Stimulated activated CD8-positive, alpha-beta memory T cell treated with anti-CD3 and anti-CD28 coated beads, Interleukin-7, amount 100 ng/mL, for 48 hours (primary cell): ENCODE results near the gene CNOT11.
"Not testable (repeated sequence)": the region's sequence is repeated elsewhere in the genome, so short reads cannot be mapped to it uniquely, and the experiment has no call there.

ENCODE experiments used
- DNase-seq, 2 donors: peaks; one replicate each; pipeline ENCODE4 v3.0.0-alpha.2; 2020; ENCODE audit warnings: low read depth in 1 of 2; ENCODE audit errors: extremely low read depth in 1 of 2

The CNOT11 gene

DNA sequence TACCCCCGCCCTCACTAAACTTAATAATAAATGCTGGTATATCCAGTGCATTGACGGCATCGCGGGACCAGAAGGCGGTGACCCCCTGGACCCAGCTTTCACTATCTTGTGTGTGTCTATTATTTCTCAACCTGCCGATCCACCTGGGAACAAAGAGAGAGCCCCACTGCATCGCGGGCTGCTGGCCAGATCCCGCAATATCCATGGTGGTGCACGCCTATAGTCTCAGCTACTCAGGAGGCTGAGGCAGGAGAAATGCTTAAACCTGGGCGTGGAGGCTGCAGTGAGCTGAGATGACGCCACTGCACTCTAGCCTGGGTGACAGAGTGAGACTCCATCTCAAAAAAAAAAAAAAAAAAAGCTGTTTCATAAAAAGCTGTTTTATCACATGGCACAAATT lies 7.8 kb upstream of the CNOT11 start:
- DNase-seq, result not testable (repeated sequence)

DNA sequence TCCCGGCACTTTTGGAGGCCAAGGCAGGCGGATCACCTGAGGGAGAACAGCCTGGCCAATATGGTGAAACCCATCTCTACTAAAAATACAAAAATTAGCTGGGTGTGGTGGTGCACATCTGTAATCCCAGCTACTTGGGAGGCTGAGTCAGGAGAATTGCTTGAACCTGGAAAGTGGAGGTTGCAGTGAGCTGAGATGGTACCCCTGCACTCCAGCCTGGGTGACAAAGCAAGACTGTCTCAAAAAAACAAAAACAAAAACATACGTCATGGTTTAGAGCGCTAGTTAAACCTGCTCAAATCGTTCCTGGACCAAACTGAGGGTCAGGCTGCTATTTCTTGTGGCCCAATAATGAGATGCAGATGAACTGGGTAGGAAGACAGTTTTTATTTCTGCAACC lies 7.2 kb upstream of the CNOT11 start:
- not testable (repeated sequence) for DNase-seq

DNA sequence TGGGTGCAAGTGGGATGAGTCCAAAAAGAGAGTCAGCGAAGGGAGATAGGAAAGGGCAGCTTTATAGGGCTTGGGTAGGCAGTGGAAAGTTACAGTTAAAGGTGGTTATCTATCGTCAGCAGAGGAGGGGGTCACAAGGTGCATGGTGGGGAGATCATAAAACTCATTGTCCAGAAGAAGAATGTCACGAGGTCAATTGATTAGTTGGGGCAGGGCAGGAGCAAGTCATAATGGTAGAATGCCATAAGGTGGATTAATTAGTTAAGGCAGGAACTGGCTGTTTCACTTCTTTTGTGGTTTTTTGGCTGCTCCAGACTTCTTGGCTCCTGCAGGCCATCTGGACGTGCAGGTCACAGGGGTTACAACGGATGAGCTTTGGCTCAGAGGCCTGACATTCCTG lies 3.9 kb upstream of the CNOT11 start:
- DNase-seq, result not testable (repeated sequence)

DNA sequence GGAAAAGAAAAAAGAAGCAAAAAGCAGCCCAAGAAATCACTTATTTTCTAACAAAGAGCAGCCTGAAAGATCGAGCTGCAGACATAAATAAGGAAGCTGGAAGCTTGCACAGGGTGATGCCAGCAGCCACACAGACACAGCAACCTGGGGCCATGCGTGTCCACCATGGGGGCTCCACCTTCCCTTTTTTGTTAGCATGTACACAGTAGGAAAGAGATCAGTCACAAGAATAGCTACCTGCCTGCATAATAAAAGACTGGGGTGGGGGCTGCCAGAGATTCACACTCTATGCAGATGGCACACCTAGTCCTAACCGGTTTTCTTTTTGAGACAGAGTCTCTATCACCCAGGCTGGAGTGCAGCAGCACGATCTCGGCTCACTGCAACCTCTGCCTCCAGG lies 2.9 kb upstream of the CNOT11 start:
- DNase-seq, result no peak

DNA sequence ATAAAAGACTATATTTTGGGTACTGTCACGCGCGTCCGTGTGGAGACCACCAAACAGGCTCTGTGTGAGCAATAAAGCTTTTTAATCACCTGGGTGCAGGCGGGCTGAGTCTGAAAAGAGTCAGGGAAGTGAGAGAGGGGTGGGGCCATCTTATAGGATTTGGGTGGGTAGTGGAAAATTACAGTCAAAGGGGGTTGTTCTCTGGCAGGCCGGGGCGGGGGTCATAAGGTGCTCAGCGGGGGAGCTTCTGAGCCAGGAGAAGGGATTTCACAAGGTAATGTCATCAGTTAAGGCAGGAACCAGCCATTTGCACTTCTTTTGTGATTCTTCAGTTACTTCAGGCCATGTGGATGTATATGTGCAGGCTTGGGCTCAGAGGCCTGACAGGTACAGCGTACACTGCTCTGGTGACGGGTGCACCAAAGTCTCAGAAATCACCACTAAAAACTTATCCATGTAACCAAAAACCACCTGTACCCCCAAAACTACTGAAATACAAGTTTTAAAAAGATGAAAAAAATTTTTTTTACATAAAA lies 1.4 kb upstream of the CNOT11 start:
- not testable (repeated sequence) for DNase-seq

DNA sequence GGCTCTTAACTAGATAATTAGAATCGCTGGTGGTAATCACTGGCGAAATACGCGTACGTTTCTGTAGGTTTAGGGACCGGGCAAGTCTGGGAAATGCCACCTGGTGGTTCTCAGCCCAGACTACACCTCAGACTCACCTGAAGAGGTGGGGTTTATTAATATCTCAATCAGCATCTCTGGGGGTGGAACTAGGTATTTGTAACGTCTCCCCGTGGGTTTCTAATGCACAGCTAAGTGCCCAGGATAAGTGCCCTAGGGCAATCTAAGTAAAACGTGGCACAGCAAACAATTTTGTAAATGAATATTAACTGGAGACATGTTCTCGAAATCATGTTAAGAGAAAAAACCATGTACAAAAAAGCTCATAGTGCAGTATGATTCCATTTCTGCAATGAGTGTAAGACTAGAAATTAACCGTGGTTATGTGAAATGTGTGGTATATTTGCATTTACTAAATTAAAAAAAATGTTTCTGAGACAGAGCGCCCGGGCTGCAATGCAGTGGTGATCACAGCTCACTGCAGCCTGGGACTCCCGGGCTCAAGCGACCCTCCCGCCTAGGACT lies 760 bp upstream of the CNOT11 start:
- no peak for DNase-seq

DNA sequence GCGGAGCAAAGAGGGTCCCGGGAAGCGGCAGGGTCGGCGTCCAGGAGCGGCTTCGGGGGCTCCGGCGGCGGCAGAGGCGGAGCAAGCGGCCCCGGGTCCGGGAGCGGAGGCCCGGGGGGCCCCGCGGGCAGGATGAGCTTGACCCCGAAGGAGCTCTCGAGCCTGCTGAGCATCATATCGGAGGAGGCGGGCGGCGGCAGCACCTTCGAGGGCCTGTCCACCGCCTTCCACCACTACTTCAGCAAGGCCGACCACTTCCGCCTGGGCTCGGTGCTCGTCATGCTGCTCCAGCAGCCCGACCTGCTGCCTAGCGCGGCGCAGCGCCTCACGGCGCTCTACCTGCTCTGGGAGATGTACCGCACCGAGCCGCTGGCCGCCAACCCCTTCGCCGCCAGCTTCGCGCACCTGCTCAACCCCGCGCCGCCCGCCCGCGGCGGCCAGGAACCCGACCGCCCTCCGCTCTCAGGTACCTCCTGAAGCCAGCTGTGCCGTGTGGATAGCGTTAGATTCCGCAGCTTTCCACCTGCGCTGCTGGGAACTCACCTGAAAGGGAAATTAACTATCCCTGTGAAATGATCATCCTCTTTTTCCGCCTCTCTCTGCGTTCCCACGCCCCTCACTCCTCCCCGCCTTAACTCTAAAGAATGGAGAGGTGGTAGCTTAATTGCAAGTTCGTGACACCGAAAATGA lies 472 bp downstream of the CNOT11 start:
- DNase-seq, result peak; percentile 38 to 56

DNA sequence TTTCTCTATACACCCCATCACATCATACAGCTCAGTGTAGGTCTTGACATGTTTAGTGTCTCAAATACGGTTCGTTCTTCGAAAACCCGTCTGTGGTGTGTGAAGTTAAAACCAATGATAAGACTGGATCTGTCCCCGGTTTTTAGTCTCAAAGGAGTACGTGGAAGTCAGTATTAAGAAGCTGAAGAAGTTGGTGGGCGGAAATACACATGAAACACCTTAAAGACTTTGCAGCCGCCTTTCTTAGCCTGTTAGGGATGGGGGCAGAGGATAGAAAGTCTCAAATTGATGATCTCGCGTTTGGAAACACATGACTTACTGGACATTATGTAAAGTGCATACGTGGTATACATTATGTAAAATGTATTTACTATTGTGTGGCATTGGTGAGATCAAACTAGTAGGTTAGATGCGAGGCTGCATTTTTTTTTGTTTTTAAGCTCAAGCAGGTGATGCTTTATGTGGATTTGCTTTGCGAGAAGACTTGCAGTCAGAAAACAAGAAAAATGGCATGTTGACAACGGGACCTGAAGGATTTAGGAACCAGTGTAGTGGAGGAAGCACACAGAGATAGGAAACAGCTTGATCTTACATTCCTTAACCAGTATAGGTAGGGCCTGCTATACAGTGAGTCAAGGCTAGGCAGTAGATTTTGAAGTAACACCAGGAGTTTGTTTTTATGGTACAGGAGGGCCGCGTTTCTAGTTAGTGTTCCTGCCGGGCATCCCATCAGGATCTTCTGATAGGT lies 1.2 kb downstream of the CNOT11 start:
- no peak for DNase-seq

DNA sequence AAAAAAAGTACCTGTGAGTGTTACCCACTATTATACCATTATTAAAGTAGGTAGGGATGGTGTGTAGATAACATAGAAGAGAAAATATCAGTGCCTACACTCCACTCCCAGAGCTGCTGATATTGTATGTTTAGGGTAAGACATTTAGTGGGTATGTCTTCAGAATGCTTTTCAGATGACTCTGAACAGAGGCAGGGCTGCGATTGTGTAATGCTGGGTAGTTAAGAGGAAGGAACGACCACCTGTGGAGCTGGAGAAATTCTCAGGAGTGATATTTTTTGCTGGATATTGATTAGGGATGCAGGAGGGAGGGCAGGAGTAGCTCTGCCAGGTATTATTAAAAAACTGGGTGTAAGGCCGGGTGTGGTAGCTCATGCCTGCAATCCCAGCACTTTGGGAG lies 2.8 kb downstream of the CNOT11 start:
- DNase-seq, result no peak

DNA sequence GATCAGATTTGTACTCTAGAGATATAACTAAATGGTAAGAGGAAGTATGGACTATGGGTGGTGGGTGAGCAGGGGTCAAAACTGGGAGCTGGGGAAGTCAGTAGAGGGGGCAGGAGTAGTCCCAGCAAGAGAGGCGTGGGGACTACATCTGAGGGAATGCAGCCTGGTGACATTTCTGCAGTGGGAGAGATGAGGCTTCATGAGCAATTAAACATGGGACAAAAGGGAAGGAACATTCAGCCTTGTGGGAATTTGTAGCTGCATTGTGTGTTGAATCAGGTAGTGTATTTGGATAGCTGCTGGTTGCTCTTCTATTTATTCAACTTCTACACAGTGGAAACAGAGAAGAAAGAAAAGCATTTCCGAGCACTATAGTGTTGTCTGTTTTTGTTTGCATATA lies 3.6 kb downstream of the CNOT11 start:
- DNase-seq, result no peak

DNA sequence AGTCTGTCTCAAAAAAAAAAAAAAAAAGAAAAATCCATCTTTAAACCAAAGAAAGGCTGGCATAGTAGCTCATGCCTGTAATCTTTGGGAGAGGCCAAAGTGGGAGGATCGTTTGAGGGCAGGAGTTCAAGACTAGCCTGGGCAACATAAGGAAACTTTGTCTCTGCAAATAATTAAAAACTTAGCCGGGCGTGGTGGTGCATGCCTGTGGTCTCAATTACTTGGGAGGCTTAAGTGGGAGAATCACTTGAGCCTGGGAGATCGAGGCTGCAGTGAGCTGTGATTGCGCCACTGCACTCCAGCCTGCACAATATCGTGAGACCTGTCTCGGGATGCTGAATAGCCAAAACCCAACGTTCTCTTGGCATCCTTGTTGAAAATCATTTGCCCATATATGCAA lies 6.1 kb downstream of the CNOT11 start:
- no peak for DNase-seq

DNA sequence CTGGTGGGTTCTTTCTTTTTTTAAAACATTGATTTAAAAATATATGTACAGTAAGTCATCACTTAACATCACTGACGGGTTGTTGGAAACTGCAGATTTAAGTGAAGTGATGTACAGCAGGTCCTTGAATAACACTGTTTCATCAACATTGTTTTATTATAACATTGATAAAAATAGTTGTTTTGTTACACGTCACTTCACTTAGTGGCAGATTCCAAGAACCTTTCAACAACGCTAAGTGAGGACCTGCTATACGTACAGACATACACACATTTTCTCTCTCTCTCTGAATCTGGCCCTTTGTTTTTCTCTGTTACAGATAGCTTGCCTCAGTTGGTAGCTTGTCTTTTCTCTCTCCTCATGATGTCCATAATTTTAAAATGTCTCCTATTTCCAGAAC lies 9.5 kb downstream of the CNOT11 start:
- no peak for DNase-seq

DNA sequence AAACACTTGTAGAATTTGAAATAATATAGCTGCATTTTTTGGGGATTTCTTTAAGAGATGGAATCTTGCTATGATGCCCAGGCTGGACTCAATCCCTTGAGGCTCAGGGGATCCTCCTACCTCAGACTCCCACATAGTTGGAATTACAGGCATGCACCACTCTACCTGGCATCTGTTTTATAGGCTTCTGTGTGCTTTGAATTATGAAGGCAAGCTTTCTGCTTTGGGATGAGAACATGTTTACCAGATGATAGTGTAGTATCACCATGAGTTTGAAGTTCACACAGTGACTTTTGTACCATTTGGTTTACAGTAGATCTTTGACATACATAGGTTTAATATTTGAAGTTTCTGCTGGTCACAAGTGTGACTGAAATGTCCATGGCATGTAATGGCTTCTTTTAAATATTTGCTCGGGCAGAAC lies 10.7 kb downstream of the CNOT11 start:
- DNase-seq, result no peak

DNA sequence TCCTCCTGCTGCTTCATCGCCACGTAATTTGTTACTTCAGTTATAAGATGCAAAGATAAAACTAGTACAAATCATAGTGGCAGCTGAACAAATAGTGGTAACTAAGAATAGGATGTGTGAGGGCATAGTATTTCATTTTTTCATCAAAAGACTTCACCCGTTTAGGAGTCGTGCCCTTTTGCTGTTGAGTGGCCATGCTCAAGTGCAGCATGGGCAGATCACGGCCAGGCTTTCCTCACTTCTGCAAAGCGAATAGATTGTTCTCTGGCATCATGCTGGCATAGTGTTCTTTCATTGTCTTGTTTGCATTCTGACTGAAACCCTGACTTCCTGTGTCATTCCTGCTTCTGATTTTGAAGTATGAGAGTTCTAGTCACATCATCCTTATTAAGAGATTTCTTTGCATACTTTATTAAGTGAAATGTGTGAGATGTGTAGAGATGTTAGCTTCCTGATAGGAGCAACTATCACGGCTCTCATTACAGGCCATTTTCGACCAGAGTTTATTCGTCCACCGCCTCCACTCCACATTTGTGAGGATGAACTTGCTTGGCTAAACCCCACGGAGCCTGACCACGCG lies 11.8 kb downstream of the CNOT11 start:
- no peak for DNase-seq

DNA sequence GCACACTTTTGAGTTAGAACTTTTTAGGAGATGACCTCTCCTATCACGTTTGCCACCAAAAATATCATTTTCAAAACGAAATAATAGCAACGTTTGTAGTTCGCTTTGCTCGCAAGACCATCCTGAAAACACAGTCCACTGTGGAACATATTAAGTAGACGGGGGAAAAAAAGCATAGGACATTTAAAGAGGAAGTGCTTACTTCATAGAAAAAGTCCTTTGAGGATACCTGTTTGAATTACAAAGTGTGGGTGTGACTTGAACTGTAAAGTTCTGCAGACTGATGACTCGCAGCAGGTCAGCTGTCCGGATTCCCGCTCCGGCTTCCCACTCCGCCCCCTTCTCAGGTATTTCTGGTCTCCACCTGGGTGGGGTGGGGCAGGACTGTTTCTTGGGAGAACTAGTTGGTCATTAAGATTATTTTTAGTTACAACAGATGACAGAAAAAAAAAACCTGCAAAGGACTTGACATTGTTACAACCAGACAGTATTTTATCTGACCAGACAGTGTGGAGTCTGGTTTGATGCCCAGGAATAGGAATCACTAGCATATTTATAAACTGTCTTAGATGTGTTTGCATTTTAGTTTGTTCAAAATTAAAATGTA lies 13.3 kb downstream of the CNOT11 start:
- no peak for DNase-seq

DNA sequence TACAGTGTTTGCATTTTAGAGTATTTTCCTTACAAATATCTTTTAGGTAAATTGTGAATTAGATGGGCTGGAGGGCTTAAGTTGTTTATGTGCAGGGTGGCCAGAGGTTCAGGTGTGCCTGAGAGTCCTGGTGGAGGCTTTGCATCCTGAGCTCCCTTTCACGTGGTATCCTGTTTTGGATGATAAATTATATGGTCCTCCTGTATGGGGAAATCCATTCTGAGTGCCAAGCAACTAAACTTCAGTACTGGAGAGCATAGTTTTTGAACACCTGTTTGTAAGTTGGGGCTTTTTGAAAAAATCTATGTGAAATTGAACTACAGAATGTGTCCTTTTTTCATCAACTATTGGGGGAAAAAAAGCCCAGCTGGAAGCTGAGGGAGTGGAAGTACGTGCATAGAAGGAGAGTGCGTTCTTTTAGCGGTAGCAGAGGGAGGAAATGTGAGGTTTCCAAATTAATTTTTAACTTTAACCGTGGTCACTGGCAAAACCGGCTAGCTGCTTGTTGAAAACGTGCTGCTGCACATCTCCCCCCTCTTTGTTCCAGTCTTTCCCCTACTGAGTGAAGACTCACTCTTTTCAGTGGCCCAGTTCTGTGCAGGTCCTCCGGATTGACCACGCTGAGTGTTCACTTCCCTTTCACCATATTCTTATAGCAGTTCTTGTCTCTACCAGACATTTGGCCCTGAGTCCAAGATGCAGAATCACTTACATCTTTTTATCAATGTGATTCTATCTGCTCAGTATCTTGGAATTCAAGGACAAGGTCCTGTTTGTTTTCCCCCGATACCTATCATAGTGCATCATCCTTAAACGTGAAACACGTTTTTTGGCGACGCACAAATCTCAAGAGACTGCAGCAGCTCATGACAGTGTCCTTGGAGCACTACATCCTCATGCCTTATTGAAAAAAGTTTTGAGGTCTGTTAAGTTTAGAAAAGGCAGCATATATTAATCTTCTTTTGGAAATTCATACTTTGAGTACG lies 15.3 kb downstream of the CNOT11 start:
- DNase-seq, result no peak

DNA sequence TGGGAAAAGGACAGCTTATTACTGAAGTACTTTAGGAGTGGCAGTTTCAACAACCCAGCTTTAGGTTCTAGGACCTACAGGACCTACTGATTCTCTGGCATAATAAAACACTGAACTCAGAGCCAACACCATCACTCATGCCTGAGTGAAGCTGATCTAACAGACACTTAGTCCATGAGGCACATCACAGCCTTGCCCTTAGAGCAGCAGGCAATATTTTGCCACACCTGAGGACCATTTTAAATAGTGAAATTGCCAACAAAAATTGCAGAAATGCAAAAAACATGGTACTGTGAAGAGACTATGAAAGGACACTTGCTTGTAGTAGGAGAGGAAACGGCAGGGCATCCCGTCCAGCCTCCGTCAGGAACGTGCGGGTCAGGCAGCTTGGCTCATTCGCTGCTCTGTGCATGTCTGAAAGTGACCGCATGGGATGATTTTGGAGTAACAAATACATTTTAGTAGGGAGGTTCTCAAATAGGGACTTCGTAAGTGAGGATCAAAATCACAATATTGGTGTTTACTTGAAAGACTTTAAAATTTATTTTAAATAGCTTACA lies 18.1 kb downstream of the CNOT11 start:
- no peak for DNase-seq

DNA sequence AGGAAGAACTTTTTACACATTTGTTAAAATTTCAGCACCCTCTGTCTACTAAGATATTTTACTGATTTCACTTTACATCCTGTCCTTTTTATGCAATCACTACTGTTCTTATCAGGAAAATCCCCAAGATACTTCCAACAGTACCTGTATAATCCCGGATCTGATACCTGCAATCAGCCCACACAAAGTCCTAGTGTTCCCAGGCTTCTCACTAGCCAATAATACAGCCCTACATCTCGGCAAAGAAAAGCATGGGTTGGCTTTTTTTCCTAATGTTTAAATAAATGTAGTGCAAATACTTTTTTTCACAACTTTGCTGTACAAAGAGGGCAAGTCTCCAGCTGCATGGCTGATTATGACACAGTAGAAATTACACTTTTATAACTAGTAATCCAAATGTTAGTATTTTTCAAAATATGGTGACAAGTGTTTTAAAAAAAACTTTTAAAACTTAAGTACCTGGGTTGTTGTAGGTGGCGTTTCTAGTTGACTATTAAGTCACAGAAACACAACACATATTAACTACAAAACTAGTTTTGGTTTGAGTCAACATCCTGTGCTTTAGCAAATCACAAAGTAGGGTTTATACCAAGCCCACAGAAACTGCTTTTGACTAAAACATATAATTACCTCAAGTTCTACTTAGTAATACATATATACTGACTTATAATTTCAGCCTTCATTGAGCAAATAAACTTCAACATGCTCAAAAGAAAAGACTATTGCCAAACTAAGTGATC lies 19.5 kb downstream of the CNOT11 start:
- no peak for DNase-seq

DNA sequence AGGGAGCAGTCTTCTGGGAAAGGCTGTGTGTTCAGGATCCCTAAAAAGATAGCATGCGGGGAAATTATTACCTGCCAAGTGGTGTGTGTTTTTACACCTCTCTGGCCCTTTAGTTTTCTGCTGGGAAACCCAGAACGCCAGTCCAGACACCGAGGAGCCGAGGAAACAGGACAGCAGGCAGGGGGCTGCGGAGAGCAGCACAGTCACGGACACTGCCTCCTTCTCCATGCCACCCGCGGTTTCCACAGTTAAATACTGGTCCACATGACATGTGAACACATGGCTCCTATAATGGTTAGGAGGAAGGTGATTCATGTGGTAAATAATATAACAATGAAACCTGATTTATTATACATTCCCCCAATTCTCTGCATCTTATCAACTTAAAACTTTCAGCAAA lies 20.4 kb downstream of the CNOT11 start:
- no peak for DNase-seq
